Omental fat pad (tissue), 4 donors: ENCODE data around the gene GJA3. TPM values are rescaled to one million over a fixed set of nuclear protein-coding genes. Genes with fewer than 3 reads are reported as not detected.

Experiments
- ATAC-seq: fragments of 150-250 bp; one replicate; pipeline ENCODE4 v1.9.1; 2016; ENCODE audit warnings: mild to moderate bottlenecking, moderate library complexity; ENCODE audit not compliant: low FRiP score
- DNase-seq: peaks from one replicate; pipeline ENCODE4 v3.0.0-alpha.2; 2019; ENCODE audit warnings: low spot score
- CTCF ChIP-seq, 3 donors: fragments of 450-650 bp; IDR thresholded peaks; one replicate each; pipeline ENCODE4 v1.5.1; 2016 to 2017; ENCODE audit warnings: antibody characterized with exemption in 3 of 3, mild to moderate bottlenecking in 3 of 3, moderate library complexity in 2 of 3
- total RNA-seq, 4 donors: library from RNA; depleted of rRNA; stranded (reverse); fragments of >200 nt; gene quantifications; one replicate each; pipeline ENCODE4 v1.1.0, GENCODE V29; 2016

Gene GJA3
- total RNA-seq, 4 donors from 2014 or later: 0.19 to 1.6 (median 0.60) TPM; not detected in 1

- no peak for TF ChIP-seq CTCF (IDR thresholded peaks at IDR 0.05)
- ATAC-seq (no peak), DNase-seq (no peak)
Measured at GRCh38 chr13:20150561-20150960, 10.3 kb downstream of the GJA3 start.

- no peak for DNase-seq
- ATAC-seq: no peak
- no peak for TF ChIP-seq CTCF (IDR thresholded peaks at IDR 0.05)
Measured at GRCh38 chr13:20149762-20150161, 11.1 kb downstream of the GJA3 start.

- no peak for ATAC-seq
- DNase-seq: no peak
- TF ChIP-seq CTCF (IDR thresholded peaks at IDR 0.05): no peak
Measured at GRCh38 chr13:20148501-20149183, 12.2 kb downstream of the GJA3 start.

GRCh38 chr13:20146381-20146780 is 14.5 kb downstream of the GJA3 start:
- ATAC-seq: no peak
- no peak for DNase-seq
- TF ChIP-seq CTCF (IDR thresholded peaks at IDR 0.05): no peak

GRCh38 chr13:20145521-20145920 is 15.3 kb downstream of the GJA3 start:
- no peak for ATAC-seq
- TF ChIP-seq CTCF (IDR thresholded peaks at IDR 0.05): no peak
- DNase-seq: no peak

- no peak for DNase-seq
- ATAC-seq: no peak
- TF ChIP-seq CTCF (IDR thresholded peaks at IDR 0.05): no peak
Measured at GRCh38 chr13:20144141-20144850, 16.6 kb downstream of the GJA3 start.
